ENCODE measurements around the gene CTNNA3. TPM values are rescaled to one million over a fixed set of nuclear protein-coding genes. Genes with fewer than 3 reads are reported as not detected.

CTNNA3 gene
- total RNA-seq, 1 donor from 2014 or later: 0.92 TPM

GRCh38 chr10:67665491-67665890 lies 30.5 kb downstream of the CTNNA3 start:
- Mint-ChIP-seq H3K4me1 (ENCODE audit: low read depth) (peaks cover 36% of the 10 kb centered on the region), H3K4me3 (ENCODE audit: unreplicated experiment) (no peak overlapping the region), H3K27ac (ENCODE audit: unreplicated experiment) (peak overlapping the region; percentile 42), H3K9me3 (ENCODE audit: low read depth) (no peaks in the 10 kb centered on the region), H3K27me3 (ENCODE audit: low read depth) (no peaks in the 10 kb centered on the region), H3K36me3 (ENCODE audit: low read depth) (no peaks in the 10 kb centered on the region)
- DNase-seq (ENCODE audit: low spot score): no peak
- TF ChIP-seq CTCF (IDR thresholded peaks at IDR 0.05): no peak

GRCh38 chr10:67664942-67665341 lies 31.1 kb downstream of the CTNNA3 start:
- Mint-ChIP-seq H3K4me3 (ENCODE audit: unreplicated experiment) (no peak overlapping the region), H3K27ac (ENCODE audit: unreplicated experiment) (peak overlapping the region; percentile 42)
- TF ChIP-seq CTCF (IDR thresholded peaks at IDR 0.05): no peak

GRCh38 chr10:67663449-67664087 lies 32.4 kb downstream of the CTNNA3 start:
- no peaks in the 10 kb centered on the region for H3K36me3 Mint-ChIP-seq (ENCODE audit: low read depth)
- H3K4me1 Mint-ChIP-seq (ENCODE audit: low read depth): peaks cover 23% of the 10 kb centered on the region
- no peak for DNase-seq (ENCODE audit: low spot score)
- no peaks in the 10 kb centered on the region for H3K9me3 Mint-ChIP-seq (ENCODE audit: low read depth)
- TF ChIP-seq CTCF (IDR thresholded peaks at IDR 0.05): no peak
- H3K27ac Mint-ChIP-seq (ENCODE audit: unreplicated experiment): no peak overlapping the region
- H3K27me3 Mint-ChIP-seq (ENCODE audit: low read depth): no peaks in the 10 kb centered on the region
- H3K4me3 Mint-ChIP-seq (ENCODE audit: unreplicated experiment): no peak overlapping the region

More at GRCh38 chr10:67664942-67665341, 31.1 kb downstream of the CTNNA3 start:
- Mint-ChIP-seq H3K36me3 (ENCODE audit: low read depth) (no peaks in the 10 kb centered on the region), H3K9me3 (ENCODE audit: low read depth) (no peaks in the 10 kb centered on the region), H3K4me1 (ENCODE audit: low read depth) (peaks cover 30% of the 10 kb centered on the region), H3K27me3 (ENCODE audit: low read depth) (no peaks in the 10 kb centered on the region)
- DNase-seq (ENCODE audit: low spot score): no peak

GRCh38 chr10:67662415-67662814 lies 33.6 kb downstream of the CTNNA3 start:
- Mint-ChIP-seq H3K4me1 (ENCODE audit: low read depth) (peaks cover 23% of the 10 kb centered on the region), H3K27ac (ENCODE audit: unreplicated experiment) (no peak overlapping the region), H3K9me3 (ENCODE audit: low read depth) (no peaks in the 10 kb centered on the region), H3K27me3 (ENCODE audit: low read depth) (no peaks in the 10 kb centered on the region), H3K4me3 (ENCODE audit: unreplicated experiment) (no peak overlapping the region), H3K36me3 (ENCODE audit: low read depth) (no peaks in the 10 kb centered on the region)
- DNase-seq (ENCODE audit: low spot score): no peak
- no peak for TF ChIP-seq CTCF (IDR thresholded peaks at IDR 0.05)

- no peak for DNase-seq (ENCODE audit: low spot score)
- peaks cover 2% of the 10 kb centered on the region for H3K4me1 Mint-ChIP-seq (ENCODE audit: low read depth)
- H3K4me3 Mint-ChIP-seq (ENCODE audit: unreplicated experiment): no peak overlapping the region
- H3K9me3 Mint-ChIP-seq (ENCODE audit: low read depth): no peaks in the 10 kb centered on the region
- H3K27me3 Mint-ChIP-seq (ENCODE audit: low read depth): no peaks in the 10 kb centered on the region
- H3K36me3 Mint-ChIP-seq (ENCODE audit: low read depth): no peaks in the 10 kb centered on the region
- TF ChIP-seq CTCF (IDR thresholded peaks at IDR 0.05): no peak
- no peak overlapping the region for H3K27ac Mint-ChIP-seq (ENCODE audit: unreplicated experiment)
Measured at GRCh38 chr10:67659497-67659896, 36.5 kb downstream of the CTNNA3 start.
